Suprapubic skin (tissue), 4 donors: ENCODE results near the gene KCTD10. TPM values are rescaled to one million over a fixed set of nuclear protein-coding genes. Genes with fewer than 3 reads are reported as not detected.

Source experiments
- DNase-seq, 2 donors: peaks; one replicate each; pipeline ENCODE4 v3.0.0-alpha.2; 2019; ENCODE audit warnings: low spot score in 2 of 2
- H3K27ac ChIP-seq: fragments of 200-600 bp; sonication (generic); one replicate; pipeline ENCODE4 v1.5.1; 2019
- H3K27me3 ChIP-seq: fragments of 200-600 bp; sonication (generic); one replicate; pipeline ENCODE4 v1.5.1; 2019
- H3K36me3 ChIP-seq: fragments of 200-600 bp; sonication (generic); one replicate; pipeline ENCODE4 v1.5.1; 2019
- H3K4me1 ChIP-seq: fragments of 200-600 bp; sonication (generic); one replicate; pipeline ENCODE4 v1.5.1; 2019
- H3K4me3 ChIP-seq: fragments of 200-600 bp; sonication (generic); one replicate; pipeline ENCODE4 v1.5.1; 2019; ENCODE audit warnings: mild to moderate bottlenecking
- H3K9me3 ChIP-seq: fragments of 200-600 bp; sonication (generic); one replicate; pipeline ENCODE4 v1.5.1; 2019
- EP300 ChIP-seq: sonication (generic); formaldehyde crosslinking; IDR thresholded peaks from one replicate; pipeline ENCODE4 v1.6.1; 2017; ENCODE audit warnings: antibody characterized with exemption
- POLR2A ChIP-seq, 2 donors: fragments of 450-650 bp; IDR thresholded peaks; one replicate each; pipeline ENCODE4 v1.6.1; 2017; ENCODE audit warnings: antibody characterized with exemption in 2 of 2, mild to moderate bottlenecking in 2 of 2, moderate library complexity in 2 of 2
- POLR2AphosphoS5 ChIP-seq, 3 donors: sonication (generic); formaldehyde crosslinking; IDR thresholded peaks; one replicate each; pipeline ENCODE4 v1.6.1; 2017; ENCODE audit warnings: antibody characterized with exemption in 3 of 3
- WGBS: methylation state at CpG from one replicate; pipeline ENCODE4 v1.1.5; 2018; 5-methylcytosine and 5-hydroxymethylcytosine counted together
- total RNA-seq, 4 donors: library from RNA; depleted of rRNA; stranded (reverse); fragments of >200 nt; gene quantifications; one replicate each; pipeline ENCODE4 v1.1.0, GENCODE V29; 2016
- TF ChIP-seq, protein P1 (sequence below), 2 donors: fragments of 200-600 bp in 1 of 2; fragments of 450-650 bp in 1 of 2; sonication (generic) in 1 of 2; IDR thresholded peaks; one replicate each; pipeline ENCODE4 v1.5.1; 2016 to 2019; ENCODE audit warnings: antibody characterized with exemption in 2 of 2, mild to moderate bottlenecking in 1 of 2, moderate library complexity in 1 of 2

KCTD10 gene
- total RNA-seq, 4 donors from 2014 or later = 34.7 to 56.3 (median 41.7) TPM

DNA sequence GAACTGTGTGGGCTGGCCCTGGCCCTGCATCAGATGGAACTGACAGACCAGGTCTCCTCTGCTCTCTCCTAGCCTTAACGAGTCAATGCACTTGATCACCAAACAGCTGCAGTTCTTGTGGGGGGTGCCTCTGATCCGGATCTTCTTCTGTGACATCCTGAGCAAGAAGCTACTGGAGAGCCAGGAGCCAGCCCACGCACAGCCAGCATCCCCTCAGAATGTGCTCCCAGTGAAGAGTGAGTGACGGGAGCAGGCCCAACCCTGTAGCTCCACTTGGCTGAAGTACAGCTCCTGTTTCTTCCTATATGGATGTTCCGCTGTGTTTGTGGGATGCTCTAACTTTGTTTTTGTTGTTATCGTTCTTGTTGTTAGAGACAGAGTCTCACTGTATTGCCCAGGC is 24.2 kb upstream of the KCTD10 start:
- Histone ChIP-seq H3K4me1 (no peaks in the 10 kb centered on the region), H3K36me3 (peaks cover 92% of the 10 kb centered on the region), H3K27me3 (no peaks in the 10 kb centered on the region), H3K9me3 (no peaks in the 10 kb centered on the region), H3K27ac (no peak overlapping the region), H3K4me3 (no peak overlapping the region)
- no peak for DNase-seq
- TF ChIP-seq EP300 (no peak), POLR2AphosphoS5 (IDR thresholded peaks at IDR 0.05) (no peak), POLR2A (IDR thresholded peaks at IDR 0.05) (no peak)
- TF ChIP-seq, protein P1, sequence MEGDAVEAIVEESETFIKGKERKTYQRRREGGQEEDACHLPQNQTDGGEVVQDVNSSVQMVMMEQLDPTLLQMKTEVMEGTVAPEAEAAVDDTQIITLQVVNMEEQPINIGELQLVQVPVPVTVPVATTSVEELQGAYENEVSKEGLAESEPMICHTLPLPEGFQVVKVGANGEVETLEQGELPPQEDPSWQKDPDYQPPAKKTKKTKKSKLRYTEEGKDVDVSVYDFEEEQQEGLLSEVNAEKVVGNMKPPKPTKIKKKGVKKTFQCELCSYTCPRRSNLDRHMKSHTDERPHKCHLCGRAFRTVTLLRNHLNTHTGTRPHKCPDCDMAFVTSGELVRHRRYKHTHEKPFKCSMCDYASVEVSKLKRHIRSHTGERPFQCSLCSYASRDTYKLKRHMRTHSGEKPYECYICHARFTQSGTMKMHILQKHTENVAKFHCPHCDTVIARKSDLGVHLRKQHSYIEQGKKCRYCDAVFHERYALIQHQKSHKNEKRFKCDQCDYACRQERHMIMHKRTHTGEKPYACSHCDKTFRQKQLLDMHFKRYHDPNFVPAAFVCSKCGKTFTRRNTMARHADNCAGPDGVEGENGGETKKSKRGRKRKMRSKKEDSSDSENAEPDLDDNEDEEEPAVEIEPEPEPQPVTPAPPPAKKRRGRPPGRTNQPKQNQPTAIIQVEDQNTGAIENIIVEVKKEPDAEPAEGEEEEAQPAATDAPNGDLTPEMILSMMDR (IDR thresholded peaks at IDR 0.05) = no peak
- WGBS = 93% methylated on average over 6 of the region's 6 CpGs

DNA sequence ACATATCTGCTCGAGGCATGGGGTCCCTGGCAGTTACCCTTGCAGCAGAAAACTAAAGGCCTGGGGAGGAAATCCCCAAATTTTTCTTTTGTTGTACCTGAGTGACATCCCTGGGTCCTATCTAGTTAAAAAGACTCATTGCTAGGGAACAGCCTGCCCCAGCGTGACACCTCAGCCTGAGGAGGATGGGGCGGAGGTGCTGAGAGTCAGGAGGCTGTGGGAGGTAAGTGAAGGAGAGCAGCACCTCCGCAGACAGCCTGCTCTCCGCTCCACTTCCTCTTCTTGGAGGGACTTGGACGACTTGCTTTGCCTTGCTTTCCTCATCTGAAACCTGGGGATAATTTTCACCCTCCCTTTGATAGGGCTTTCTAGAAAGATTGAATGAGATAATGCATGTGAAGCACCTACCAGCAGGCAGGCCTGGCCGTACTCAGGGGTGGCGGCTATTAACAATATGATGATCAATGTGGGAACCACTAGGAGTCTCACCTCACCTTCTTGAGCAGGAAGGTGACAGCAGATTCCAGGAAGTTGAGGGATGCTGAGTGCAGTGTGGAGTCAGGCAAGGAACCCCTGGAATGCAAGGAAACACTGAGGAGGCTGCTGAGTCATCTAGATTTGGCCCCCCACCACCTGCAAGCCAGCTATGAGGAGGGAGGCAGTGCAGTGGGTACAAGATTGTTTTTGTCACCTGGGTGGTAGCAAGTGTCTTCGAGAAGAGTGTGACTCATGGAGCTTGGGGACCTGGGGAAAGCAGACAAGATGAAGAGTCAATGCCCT is 23.5 kb upstream of the KCTD10 start:
- H3K27ac ChIP-seq = no peak overlapping the region
- peaks cover 92% of the 10 kb centered on the region for H3K36me3 ChIP-seq
- H3K27me3 ChIP-seq = no peaks in the 10 kb centered on the region
- DNase-seq = no peak
- no peak for TF ChIP-seq POLR2AphosphoS5 (IDR thresholded peaks at IDR 0.05)
- no peak for TF ChIP-seq POLR2A (IDR thresholded peaks at IDR 0.05)
- TF ChIP-seq, protein P1 (IDR thresholded peaks at IDR 0.05) = no peak
- no peak for TF ChIP-seq EP300
- 94% methylated on average over 9 of the region's 9 CpGs for WGBS
- H3K9me3 ChIP-seq = no peaks in the 10 kb centered on the region
- H3K4me3 ChIP-seq = no peak overlapping the region
- H3K4me1 ChIP-seq = no peaks in the 10 kb centered on the region

GRCh38 chr12:109497675-109498074 is 20.6 kb upstream of the KCTD10 start:
- no peaks in the 10 kb centered on the region for H3K9me3 ChIP-seq
- no peak overlapping the region for H3K27ac ChIP-seq
- TF ChIP-seq, protein P1 (IDR thresholded peaks at IDR 0.05) = no peak
- TF ChIP-seq POLR2A (IDR thresholded peaks at IDR 0.05) (no peak), POLR2AphosphoS5 (IDR thresholded peaks at IDR 0.05) (no peak), EP300 (no peak)
- H3K27me3 ChIP-seq = no peaks in the 10 kb centered on the region
- WGBS = 72% methylated on average over 7 of the region's 7 CpGs
- peaks cover 90% of the 10 kb centered on the region for H3K36me3 ChIP-seq
- no peaks in the 10 kb centered on the region for H3K4me1 ChIP-seq
- no peak for DNase-seq
- no peak overlapping the region for H3K4me3 ChIP-seq

GRCh38 chr12:109496306-109496705 is 19.2 kb upstream of the KCTD10 start:
- DNase-seq = no peak
- Histone ChIP-seq H3K4me1 (no peaks in the 10 kb centered on the region), H3K4me3 (no peak overlapping the region), H3K36me3 (peaks cover 88% of the 10 kb centered on the region), H3K9me3 (no peaks in the 10 kb centered on the region), H3K27ac (no peak overlapping the region), H3K27me3 (no peaks in the 10 kb centered on the region)
- no peak for TF ChIP-seq POLR2AphosphoS5 (IDR thresholded peaks at IDR 0.05)
- TF ChIP-seq EP300 = no peak
- TF ChIP-seq, protein P1 (IDR thresholded peaks at IDR 0.05) = no peak
- TF ChIP-seq POLR2A (IDR thresholded peaks at IDR 0.05) = no peak

GRCh38 chr12:109495012-109495411 is 17.9 kb upstream of the KCTD10 start:
- Histone ChIP-seq H3K4me3 (no peak overlapping the region), H3K27ac (no peak overlapping the region), H3K4me1 (no peaks in the 10 kb centered on the region), H3K36me3 (peaks cover 88% of the 10 kb centered on the region), H3K27me3 (no peaks in the 10 kb centered on the region), H3K9me3 (no peaks in the 10 kb centered on the region)
- no peak for TF ChIP-seq EP300
- TF ChIP-seq, protein P1 (IDR thresholded peaks at IDR 0.05) = no peak
- no peak for TF ChIP-seq POLR2A (IDR thresholded peaks at IDR 0.05)
- no peak for TF ChIP-seq POLR2AphosphoS5 (IDR thresholded peaks at IDR 0.05)
- no peak for DNase-seq
